ENCODE results near the gene HDGF.
"Not testable (repeated sequence)": the region's sequence is repeated elsewhere in the genome, so short reads cannot be mapped to it uniquely, and the experiment has no call there.

The HDGF gene

DNA sequence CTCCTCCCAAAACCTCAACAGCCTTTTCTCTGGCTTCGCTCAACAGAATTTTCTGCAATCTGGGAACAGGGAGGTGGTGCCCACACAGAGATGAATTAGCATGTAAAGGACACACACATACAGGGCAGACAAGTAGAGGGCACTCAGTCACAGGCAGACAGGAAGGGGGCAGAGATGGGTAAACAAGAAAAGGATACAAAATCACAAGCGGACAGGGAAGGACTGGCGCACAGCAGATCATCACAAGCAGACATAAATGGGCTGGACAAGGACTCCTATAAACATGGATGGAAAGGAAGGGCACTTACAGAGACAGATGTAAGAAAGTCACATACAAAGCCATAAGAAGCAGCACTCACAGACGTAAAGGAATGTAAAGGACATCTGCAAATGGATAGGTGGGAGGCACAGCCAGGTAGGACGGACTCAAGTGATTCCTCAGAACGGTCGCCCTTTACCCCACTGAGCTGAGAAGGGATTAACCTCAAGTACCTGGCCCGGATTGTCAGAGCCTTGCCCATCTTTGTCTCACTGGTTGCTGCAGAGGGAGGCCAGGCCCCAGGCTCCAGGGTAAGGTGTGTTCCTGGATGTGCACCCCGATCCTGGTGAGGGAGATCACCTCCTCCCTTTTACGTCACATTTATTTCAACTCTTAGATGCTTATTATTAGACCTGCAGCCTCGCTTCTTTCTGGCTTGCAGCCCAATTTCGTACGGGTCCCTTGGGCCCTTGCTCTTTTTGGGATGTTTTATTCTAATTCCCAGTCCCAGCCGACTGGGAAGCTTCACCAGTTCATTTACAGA, 15.0 kb upstream of the HDGF start:
- DNase-seq: peak; percentile 12

GRCh38 chr1:156765666-156766065, 14.2 kb upstream of the HDGF start:
- no peak for DNase-seq

DNA sequence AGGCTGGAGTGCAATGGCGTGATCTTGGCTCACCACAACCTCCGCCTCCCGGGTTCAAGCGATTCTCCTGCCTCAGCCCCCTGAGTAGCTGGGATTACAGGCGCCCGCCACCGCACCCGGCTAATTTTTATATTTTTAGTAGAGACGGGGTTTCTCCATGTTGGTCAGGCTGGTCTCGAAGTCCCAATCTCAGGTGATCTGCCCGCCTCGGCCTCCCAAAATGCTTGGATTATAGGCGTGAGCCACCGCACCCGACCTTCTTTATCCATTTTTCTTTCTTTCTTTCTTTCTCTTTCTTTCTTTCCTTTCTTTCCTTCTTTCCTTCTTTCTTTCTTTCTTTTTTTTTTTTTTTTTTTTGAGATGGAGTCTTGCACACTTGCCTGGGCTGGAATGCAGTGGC, 13.7 kb upstream of the HDGF start:
- not testable (repeated sequence) for DNase-seq

DNA sequence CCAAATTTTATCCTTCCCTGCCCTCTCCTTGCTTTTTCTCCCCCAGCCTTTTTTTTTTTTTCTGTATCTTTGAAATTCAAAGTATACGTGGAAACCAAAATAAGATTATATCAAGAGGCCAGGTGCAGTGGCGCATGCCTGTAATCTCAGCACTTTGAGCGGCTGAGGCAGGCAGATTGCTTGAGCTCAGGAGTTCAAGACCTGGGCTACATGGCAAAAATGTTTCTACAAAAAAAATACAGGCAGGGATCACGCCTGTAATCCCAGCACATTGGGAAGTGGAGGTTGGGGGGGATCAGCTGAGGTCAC, 9.3 kb upstream of the HDGF start:
- no peak for DNase-seq

- no peak for DNase-seq
These were observed 8.8 kb upstream of the HDGF start for GRCh38 chr1:156760092-156760795.

DNA sequence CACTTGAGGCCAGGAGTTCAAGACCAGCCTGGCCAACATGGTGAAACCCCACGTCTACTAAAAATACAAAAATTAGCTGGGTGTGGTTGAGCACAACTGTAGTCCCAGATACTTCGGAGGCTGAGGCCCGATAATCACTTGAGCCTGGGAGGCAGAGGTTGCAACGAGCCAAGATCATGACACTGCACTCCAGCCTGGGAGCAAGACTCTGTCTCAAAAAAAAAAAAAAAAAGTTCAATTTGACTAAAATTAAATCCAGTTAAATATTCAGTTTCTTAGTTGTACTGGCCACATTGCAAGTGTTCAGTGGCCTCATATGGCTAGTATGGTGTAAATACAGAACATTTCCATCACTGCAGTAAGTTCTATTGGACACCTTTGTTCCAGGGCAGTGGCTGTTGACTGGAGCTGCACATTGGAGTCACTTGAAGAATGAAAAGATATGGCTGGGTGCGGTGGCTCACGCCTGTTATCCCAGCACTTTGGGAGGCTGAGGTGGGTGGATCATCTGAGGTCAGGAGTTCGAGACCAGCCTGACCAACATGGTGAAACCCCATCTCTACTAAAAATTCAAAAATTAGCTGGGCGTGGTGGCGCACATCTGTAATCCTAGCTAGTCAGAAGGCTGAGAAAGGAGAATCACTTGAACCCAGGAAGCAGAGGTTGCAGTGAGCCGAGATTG, 6.2 kb upstream of the HDGF start:
- not testable (repeated sequence) for DNase-seq

DNA sequence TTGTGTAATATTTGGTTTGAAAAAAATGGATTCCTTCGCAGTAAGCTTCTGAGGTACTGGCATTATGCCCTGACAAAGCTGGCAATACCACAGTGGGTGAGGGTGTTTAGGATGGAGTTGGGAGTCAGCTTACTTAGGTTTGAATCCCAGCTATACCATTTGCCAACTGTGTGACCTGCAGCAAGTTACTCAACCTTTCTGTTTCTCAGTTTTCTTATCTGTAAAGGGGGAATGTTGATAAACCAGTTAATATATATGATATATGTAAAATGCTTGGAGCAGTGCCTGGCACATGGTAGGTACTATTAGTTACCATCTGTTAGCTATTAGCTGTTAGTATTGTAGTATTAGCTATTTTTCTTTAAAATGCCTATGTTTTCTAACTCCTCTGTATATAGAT, 4.9 kb upstream of the HDGF start:
- no peak for DNase-seq

- no peak for DNase-seq
These were observed 4.1 kb upstream of the HDGF start for GRCh38 chr1:156755527-156755950.

GRCh38 chr1:156754219-156754618, 2.7 kb upstream of the HDGF start:
- DNase-seq: no peak

- DNase-seq: no peak
These were observed 1.5 kb upstream of the HDGF start for GRCh38 chr1:156752843-156753482.

GRCh38 chr1:156751757-156752481, 444 bp upstream of the HDGF start:
- DNase-seq: peak; percentile 98

DNA sequence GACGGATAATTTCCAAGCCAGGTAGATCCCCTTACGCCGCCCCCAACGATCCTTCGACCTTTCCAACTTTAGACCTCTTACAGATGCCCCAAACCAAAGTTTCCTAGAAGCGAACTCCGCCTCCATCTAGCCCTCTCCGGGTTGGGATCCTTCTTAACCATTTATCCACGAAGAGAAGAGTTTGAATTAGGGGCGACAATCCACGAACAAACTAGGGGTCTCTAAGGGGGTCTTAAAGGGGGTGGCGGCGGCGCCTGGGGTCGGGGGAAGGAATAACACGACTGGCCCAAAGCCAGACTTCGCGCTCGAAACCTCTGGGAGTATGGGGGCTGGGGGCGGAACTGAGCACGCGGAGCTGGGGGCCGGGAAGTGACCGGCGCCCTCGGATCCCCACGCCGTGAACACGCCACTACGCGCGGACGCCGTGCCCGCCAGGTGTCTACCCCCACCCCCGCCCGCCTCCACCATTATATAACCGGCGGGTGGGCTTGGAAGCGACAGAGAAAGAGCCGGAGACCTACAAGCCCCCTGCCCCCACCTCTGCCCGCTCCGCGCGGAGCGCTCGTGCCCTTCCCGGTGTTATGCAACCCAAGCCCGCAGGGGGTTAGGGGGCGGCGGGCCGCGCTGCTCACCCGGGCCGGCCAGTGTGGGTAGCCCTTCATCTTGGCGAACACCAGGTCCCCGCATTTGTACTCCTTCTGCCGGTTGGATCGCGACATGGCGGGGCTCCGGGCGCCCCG, 594 bp downstream of the HDGF start:
- peak; percentile 47 for DNase-seq

DNA sequence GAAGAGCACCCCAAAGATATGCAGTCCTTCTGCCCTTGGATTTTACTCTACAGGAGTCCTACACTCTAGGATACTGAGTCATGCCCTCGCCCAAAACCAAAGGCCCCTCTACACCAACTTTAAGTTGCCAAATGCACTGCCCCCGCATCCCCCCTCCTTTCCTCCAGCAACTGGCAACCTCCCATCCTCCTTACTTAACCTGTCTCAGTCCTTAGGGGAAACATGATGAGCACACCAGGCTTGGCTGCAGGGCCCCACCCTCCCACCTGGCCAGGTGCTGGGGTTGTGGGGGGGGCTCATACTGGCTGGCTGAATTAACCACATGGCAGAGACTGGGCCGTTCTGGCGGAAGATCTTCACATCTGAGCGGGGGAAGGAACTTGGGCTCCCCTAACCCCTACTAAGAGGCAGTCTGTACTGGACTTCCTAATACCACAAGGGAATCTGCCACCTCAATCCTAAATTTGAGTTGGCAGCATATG, 1.2 kb downstream of the HDGF start:
- peak; percentile 53 for DNase-seq

GRCh38 chr1:156749419-156750118, 1.9 kb downstream of the HDGF start:
- DNase-seq: no peak

DNA sequence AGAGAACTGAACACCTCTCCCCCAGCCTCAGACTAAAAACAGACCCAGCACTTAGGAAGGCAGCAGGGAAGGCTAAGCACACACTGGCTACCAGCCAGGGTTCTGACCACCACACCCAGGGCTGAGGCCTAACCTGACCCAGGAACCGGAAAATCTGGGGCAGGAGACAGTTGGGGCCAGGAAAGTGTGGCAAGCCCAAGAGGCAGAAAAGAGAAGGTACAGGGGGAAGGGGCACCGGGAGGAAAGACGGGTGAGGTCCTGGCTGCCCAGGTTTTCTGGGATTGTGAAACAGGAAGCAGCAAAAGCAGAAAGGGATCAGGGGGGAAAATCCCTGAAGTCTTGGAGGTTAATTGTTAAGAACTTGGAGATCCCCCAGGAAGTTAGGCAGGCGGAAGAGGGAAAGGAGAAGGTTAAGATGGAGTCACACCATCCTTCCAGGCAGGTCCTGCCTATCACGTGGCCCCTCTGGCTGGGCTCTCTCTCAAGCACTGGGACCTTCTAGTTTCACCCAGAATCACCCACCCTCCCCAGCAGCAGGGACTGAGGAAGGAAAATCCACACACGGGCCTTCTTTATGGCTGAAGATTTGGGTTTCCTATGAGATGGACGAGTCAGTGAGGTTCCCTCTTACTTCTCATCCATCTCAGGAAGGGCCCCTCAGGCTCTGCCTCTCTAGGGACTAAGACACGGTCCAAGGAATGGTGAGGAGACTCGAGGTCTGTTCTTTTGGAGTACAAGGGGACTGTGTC, 2.6 kb downstream of the HDGF start:
- no peak for DNase-seq

DNA sequence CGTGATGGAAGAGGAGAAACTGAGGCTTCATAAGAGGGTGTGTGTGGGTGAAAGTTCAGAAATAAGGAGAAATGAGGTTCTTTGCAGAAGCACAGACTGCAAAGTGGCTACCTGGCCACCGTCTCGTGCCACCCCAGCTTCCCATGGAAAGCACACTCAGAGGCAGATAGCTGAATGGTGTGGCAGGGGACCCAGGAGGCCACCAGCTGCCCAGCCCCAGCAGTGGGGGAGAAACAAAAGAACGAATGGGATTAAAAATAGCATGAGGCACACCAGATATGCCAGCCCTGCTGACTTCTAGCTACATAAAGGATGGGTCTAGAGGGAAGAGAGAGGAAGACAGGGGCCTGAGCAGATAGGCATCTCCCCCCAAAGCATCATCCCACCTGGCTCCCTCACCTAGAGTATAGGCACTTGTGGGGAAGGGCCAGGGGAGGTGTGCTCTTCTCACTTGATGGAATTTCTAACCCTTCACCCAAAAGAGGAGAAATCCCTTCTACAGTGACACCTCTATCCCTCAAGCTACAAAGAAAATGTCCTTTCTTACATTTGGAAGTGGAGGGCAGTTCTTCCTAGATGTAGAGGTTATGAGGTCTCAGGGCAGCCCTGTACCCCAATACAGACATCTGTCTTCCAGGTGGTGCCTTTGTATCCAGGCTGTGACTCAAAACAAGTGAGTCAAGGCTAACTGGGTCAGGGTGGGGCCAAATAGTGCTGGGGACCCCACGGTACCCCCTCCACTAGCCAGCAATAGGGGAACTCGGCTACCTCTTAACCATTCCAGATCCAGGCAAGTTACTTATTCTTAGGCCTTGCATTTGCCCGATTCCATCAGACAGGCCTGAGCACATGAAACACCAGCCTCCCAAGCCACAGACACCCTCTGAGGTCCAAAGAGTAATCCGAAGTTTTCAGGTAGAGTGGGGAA, 3.5 kb downstream of the HDGF start:
- DNase-seq: no peak

DNA sequence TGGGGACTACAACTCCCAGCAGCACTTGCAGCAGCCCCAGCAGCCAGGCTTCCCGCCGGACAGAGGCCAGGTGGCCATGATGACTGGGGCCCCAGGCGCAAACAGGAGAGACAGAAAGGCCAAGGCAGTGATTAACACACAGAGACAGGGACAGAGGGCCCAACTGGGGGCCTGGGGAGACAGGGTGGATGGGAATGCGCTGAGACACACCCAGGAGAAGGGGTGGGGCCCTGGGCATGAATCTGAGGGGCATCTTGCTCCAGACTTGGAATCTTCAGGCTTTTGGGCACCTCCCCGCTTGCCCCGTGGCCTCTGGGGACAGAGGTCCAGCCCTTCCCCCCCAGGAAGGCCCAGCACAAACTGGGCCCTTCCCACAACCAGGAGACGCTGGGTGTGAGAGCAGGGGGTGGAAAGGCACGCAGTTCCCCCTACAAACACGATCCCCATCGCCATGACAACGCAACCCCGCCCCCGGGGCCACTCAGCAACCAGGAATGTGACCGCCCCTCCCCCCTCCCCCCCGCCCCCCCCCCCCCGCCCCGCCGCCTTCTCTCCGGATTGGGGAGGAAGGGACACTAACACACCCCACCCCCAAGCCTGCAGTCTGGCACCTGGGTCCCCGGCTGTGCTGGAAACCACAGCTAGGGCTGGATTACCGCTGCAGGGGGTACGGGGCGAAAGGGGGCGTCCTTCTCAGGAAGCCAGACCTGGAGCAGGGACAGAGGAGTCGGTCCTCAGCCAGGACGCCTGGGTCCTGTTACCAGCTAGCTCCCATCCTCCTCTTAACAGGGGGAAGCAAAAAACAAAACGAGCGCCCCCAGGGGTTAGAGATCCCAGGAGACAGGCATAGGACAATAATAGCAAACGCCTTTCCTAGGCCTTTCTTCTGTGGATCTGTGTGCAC, 4.5 kb downstream of the HDGF start:
- DNase-seq: peak; percentile 78

DNA sequence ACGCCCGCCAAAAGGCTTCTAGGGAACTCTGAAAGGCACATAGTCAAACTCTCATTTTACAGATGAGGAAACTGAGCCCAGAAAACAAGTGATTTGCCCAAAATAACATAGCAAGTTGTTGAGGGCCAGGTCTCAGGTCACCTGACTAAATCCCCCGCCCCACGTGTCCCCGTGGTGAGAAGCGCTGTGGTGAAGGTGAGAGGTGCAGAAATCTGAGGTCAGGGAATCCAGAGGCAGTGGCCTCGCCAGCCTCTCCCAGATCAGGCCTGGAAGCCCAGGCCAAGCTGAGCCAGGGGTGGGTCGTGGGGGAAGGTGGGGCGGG, 5.1 kb downstream of the HDGF start:
- DNase-seq: no peak

All from CD4-positive, alpha-beta T cell treated with Interleukin-6 for 4 hours (primary cell).